Cerebellar nuclear complex (tissue), 1 donor: ENCODE data around the gene FEM1A.
"Not testable (repeated sequence)": the region's sequence is repeated elsewhere in the genome, so short reads cannot be mapped to it uniquely, and the experiment has no call there.

Experiments used
- DNase-seq, 2 experiments: peaks; one replicate each; lab custom pipeline; 2025; lab: John Stamatoyannopoulos, UW

Gene FEM1A

GRCh38 chr19:4811328-4812131, 20.0 kb downstream of the FEM1A start:
- no peak for DNase-seq

DNA sequence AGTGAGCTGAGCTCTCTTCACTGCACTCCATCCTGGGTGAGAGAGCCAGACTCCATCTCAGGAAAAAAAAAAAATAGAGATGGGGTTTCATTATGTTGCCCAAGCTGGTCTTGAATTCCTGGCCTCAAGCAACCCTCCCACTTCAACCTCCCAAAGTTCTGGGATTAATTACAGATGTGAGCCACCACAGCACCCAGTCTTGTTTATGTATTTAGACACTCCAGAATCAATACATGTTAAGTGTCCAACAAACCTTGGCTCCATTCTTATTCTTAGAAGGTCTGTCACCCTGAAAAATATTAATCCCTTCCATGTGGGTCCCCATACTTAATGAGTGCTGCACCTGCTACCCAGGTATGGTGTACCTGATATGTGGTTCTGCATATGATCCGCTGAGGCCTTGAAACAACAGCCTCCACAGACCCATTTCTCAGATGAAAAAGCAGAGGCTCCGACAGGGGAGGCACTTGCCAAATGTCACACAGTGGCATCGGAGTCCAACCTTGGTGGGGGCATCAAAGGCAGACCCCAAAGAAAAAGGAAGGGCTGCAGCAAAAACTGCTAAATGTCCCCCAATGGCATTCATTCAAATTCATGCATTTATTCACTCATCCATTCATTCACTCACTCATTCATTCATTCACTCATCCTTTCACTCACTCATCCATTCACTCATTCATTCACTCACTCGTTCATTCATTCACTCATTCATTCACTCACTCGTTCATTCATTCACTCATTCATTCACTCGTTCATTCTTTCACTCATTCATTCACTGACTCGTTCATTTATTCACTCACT, 23.3 kb downstream of the FEM1A start:
- DNase-seq, result no peak

DNA sequence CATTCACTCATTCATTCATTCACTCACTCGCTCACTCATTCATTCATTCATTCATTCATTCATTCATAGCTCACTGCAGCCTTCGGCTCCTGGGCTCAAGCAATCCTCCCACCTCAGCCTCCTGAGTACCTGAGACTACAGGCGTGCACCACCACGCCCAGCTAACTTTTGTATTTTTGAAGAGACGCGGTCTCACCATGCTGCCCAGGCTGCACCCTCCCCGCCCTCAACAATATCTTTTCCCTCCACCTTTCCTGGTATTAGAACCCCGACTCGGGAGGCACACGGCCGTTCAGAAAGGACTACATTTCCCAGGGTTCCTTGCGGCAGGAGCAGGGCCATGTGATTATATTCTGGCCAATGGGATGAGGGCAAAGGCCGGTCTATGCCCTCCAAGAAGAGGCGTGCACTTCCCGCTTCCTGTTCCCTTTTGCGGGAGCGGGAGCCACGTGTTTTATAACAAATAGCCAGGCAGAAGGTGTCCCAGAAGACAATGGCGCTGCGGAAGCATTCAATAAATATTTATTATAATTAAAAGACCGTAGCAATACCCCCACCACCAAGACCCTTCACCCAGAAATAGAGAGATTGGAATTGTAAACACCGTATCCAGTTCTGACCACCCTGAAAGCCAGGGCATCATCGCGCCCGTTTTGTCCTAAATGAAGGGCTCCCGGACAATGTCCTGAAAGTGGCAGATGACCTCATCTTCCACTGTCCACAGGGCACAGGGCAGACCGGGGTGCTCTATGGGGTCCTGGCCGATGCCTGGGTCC, 24.1 kb downstream of the FEM1A start:
- DNase-seq, result peak; percentile 54 to 81

DNA sequence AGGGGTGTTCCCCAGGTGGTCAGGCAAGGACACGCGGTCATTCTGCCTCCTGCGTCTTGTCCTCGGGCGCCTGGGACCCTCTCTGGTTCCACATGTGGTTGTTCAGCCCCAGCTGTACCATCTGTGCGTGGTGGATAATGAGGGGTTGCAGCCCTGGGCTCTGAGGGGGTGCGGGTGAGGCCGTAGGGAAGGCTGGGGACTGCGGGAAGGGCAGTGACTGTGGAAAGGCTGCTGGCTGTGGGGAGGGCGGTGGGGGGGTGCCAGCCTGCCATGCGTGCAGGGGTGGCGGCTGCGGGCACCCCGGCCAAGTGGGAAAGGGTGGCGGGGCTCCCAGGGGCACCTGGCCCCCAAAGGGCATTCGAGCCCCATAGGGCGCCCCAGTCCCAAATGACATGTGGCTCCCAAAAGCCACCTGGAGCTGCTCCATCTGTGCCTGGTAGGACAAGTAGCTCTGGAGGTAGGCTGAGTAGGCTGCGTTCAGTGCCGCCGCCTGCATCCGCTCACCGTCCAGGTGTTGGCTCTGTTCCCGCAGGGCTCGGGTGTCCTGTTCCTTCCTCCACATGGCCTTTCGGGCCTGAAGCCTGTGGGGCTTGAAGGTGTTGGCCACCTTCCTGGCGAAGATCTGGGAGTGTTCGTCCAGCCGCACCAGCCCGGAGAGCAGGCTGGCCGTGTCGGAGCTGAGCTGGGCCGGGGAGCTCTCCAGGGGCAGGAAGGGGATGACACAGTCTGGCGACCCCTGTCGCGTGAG, 24.8 kb downstream of the FEM1A start:
- no peak for DNase-seq

- DNase-seq, result no peak
Measured at GRCh38 chr19:4816950-4817278, 25.4 kb downstream of the FEM1A start.

GRCh38 chr19:4817467-4818277, 26.1 kb downstream of the FEM1A start:
- no peak for DNase-seq

GRCh38 chr19:4821265-4821664, 29.7 kb downstream of the FEM1A start:
- DNase-seq, result no peak

DNA sequence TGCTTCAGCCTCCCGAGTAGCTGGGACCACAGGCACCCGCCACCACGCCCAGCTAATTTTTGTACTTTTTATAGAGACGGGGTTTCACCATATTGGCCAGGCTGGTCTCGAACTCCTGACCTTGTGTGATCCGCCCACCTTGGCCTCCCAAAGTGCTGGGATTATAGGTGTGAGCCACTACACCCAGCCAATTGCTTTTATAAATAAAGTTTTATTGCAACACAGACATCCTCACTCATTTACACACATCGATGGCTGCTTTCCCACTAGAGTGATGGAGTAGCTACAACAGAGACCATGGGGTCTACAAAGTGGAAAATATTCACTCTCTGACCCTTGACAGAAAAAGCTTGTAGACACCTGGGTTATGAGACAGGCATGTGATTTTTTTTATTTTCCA, 30.8 kb downstream of the FEM1A start:
- not testable (repeated sequence) for DNase-seq

- no peak for DNase-seq
Measured at GRCh38 chr19:4823577-4823976, 32.0 kb downstream of the FEM1A start.

GRCh38 chr19:4829001-4829712, 37.6 kb downstream of the FEM1A start:
- DNase-seq, result no peak

DNA sequence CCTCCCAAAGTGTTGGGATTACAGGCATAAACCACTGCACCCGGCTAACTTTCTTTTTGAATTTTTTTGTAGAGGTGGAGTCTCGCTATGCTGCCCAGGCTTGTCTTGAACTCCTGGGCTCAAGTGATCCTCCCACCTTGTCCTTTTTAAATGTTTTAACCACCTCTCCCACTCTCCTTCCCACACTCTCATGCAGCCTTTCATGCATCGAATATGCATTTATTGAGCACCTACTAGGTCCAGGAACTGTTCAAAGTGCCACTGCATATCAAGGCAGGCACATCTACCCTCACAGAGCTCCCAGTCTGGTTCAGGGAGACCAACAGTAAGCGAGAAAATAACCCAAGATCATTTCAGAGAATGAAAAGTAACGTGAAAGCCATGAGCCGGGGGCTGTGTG, 38.8 kb downstream of the FEM1A start:
- DNase-seq, result no peak

GRCh38 chr19:4830768-4831265, 39.3 kb downstream of the FEM1A start:
- no peak for DNase-seq

GRCh38 chr19:4831304-4831978, 39.9 kb downstream of the FEM1A start, which contains the start of gene TICAM1:
TSS of gene TICAM1 (minus strand) at chr19:4831712. CDS start at chr19:4818377, 13,335 bp downstream.
- no peak for DNase-seq

DNA sequence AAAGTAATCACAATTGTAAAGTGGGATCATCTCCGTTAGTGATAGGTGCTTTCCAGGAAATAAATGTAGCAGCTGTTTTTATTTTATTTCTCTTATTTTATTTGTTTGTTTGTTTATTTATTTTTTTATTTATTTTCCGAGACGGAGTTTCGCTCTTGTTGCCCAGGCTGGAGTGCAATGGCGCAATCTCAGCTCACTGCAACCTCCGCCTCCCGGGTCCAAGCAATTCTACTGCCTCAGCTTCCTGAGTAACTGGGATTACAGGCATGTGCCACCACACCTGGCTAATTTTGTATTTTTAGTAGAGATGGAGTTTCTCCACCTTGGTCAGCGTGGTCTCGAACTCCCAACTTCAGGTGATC, 40.4 kb downstream of the FEM1A start:
- DNase-seq, result not testable (repeated sequence)

GRCh38 chr19:4832776-4833175, 41.2 kb downstream of the FEM1A start:
- DNase-seq, result no peak

DNA sequence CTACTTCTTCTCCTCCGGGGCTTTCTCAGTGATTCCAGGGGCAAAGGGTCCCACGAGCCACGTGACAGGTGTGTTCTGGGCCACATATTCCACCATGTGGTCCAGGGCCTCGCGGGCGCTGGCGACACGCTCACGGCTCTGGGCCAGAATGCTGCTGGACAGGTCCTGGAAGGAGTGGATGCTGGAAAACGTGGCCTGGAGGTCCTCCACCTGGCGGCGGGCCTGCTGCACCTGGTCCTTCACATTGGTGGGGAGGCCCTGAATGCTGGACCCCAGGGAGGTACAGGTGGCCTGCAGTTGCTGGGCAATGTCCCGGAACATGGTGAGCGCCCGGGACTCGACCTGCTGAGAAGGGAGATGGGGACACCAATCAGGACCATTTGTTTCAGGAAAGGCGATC, 47.7 kb downstream of the FEM1A start:
- no peak for DNase-seq

GRCh38 chr19:4843647-4843965, 52.1 kb downstream of the FEM1A start:
- no peak for DNase-seq

GRCh38 chr19:4844348-4845179, 53.0 kb downstream of the FEM1A start:
- DNase-seq, result no peak

- DNase-seq, result not testable (repeated sequence)
Measured at GRCh38 chr19:4845975-4846374, 54.4 kb downstream of the FEM1A start.
